ENCODE data around the gene DOCK1.

DOCK1 gene

GRCh38 chr10:127009366-127009765 lies 104.1 kb downstream of the DOCK1 start:
- Histone ChIP-seq H3K4me2 (ENCODE audit: insufficient read depth, low read length) (no peak overlapping the region), H3K4me3 (ENCODE audit: low read depth in 1 of 2, low read length in 2 of 2) (no peak overlapping the region), H3K4me1 (ENCODE audit: insufficient read depth, low read length) (no peaks in the 10 kb centered on the region), H3K27ac (ENCODE audit: low read length) (no peak overlapping the region), H3K27me3 (ENCODE audit: insufficient read depth, low read length, poor library complexity) (no peaks in the 10 kb centered on the region), H3K9ac (ENCODE audit: low read depth, low read length) (no peak overlapping the region), H2AFZ (ENCODE audit: low read depth, low read length) (no peak overlapping the region), H3K79me2 (ENCODE audit: insufficient read depth, low read length) (no peaks in the 10 kb centered on the region), H3K9me3 (ENCODE audit: insufficient read depth, low read length, severe bottlenecking) (no peaks in the 10 kb centered on the region), H3K36me3 (ENCODE audit: insufficient read depth, low read length) (no peaks in the 10 kb centered on the region), H4K20me1 (ENCODE audit: insufficient read depth, low read length) (no peaks in the 10 kb centered on the region)
- no peak for TF ChIP-seq EZH2 (IDR thresholded peaks at IDR 0.05; ENCODE audit: borderline replicate concordance, low read depth, low read length, severe bottlenecking)
- TF ChIP-seq CTCF (IDR thresholded peaks at IDR 0.05; ENCODE audit: borderline replicate concordance, extremely low read depth, low read length, poor library complexity, severe bottlenecking) = no peak
- ATAC-seq (ENCODE audit: insufficient read depth, low read depth) (no peak), DNase-seq (no peak)

GRCh38 chr10:127011174-127011573 lies 105.9 kb downstream of the DOCK1 start:
- Histone ChIP-seq H4K20me1 (ENCODE audit: insufficient read depth, low read length) (no peaks in the 10 kb centered on the region), H3K4me3 (ENCODE audit: low read depth in 1 of 2, low read length in 2 of 2) (no peak overlapping the region), H3K9me3 (ENCODE audit: insufficient read depth, low read length, severe bottlenecking) (no peaks in the 10 kb centered on the region), H3K4me2 (ENCODE audit: insufficient read depth, low read length) (no peak overlapping the region), H2AFZ (ENCODE audit: low read depth, low read length) (no peak overlapping the region), H3K79me2 (ENCODE audit: insufficient read depth, low read length) (no peaks in the 10 kb centered on the region), H3K36me3 (ENCODE audit: insufficient read depth, low read length) (no peaks in the 10 kb centered on the region), H3K4me1 (ENCODE audit: insufficient read depth, low read length) (no peaks in the 10 kb centered on the region), H3K27me3 (ENCODE audit: insufficient read depth, low read length, poor library complexity) (no peaks in the 10 kb centered on the region), H3K27ac (ENCODE audit: low read length) (no peak overlapping the region), H3K9ac (ENCODE audit: low read depth, low read length) (no peak overlapping the region)
- ATAC-seq (ENCODE audit: insufficient read depth, low read depth) (no peak), DNase-seq (no peak)
- TF ChIP-seq CTCF (IDR thresholded peaks at IDR 0.05; ENCODE audit: borderline replicate concordance, extremely low read depth, low read length, poor library complexity, severe bottlenecking) (no peak), EZH2 (IDR thresholded peaks at IDR 0.05; ENCODE audit: borderline replicate concordance, low read depth, low read length, severe bottlenecking) (no peak)

- Histone ChIP-seq H3K4me2 (ENCODE audit: insufficient read depth, low read length) (no peak overlapping the region), H3K9me3 (ENCODE audit: insufficient read depth, low read length, severe bottlenecking) (no peaks in the 10 kb centered on the region), H3K27me3 (ENCODE audit: insufficient read depth, low read length, poor library complexity) (no peaks in the 10 kb centered on the region), H3K4me3 (ENCODE audit: low read depth in 1 of 2, low read length in 2 of 2) (no peak overlapping the region), H2AFZ (ENCODE audit: low read depth, low read length) (no peak overlapping the region), H3K36me3 (ENCODE audit: insufficient read depth, low read length) (no peaks in the 10 kb centered on the region), H3K4me1 (ENCODE audit: insufficient read depth, low read length) (no peaks in the 10 kb centered on the region), H3K79me2 (ENCODE audit: insufficient read depth, low read length) (no peaks in the 10 kb centered on the region), H4K20me1 (ENCODE audit: insufficient read depth, low read length) (no peaks in the 10 kb centered on the region), H3K9ac (ENCODE audit: low read depth, low read length) (no peak overlapping the region), H3K27ac (ENCODE audit: low read length) (no peak overlapping the region)
- TF ChIP-seq EZH2 (IDR thresholded peaks at IDR 0.05; ENCODE audit: borderline replicate concordance, low read depth, low read length, severe bottlenecking) = no peak
- TF ChIP-seq CTCF (IDR thresholded peaks at IDR 0.05; ENCODE audit: borderline replicate concordance, extremely low read depth, low read length, poor library complexity, severe bottlenecking) = no peak
- ATAC-seq (ENCODE audit: insufficient read depth, low read depth) (no peak), DNase-seq (no peak)
Observed at GRCh38 chr10:127012071-127012768, 107.0 kb downstream of the DOCK1 start.

Measured in DND-41 (cell line).